ENCODE results near the gene FBXL17. TPM values are rescaled to one million over a fixed set of nuclear protein-coding genes. Genes with fewer than 3 reads are reported as not detected.
A peak's percentile ranks its signal among the peaks of the same experiment; 100 is the strongest.

Gene FBXL17
- total and polyA plus RNA-seq, 2 of the 13 experiments (the other 11 are each of a cell fraction or from before 2014, with no cell fraction given): 3.0 to 7.9 TPM

DNA sequence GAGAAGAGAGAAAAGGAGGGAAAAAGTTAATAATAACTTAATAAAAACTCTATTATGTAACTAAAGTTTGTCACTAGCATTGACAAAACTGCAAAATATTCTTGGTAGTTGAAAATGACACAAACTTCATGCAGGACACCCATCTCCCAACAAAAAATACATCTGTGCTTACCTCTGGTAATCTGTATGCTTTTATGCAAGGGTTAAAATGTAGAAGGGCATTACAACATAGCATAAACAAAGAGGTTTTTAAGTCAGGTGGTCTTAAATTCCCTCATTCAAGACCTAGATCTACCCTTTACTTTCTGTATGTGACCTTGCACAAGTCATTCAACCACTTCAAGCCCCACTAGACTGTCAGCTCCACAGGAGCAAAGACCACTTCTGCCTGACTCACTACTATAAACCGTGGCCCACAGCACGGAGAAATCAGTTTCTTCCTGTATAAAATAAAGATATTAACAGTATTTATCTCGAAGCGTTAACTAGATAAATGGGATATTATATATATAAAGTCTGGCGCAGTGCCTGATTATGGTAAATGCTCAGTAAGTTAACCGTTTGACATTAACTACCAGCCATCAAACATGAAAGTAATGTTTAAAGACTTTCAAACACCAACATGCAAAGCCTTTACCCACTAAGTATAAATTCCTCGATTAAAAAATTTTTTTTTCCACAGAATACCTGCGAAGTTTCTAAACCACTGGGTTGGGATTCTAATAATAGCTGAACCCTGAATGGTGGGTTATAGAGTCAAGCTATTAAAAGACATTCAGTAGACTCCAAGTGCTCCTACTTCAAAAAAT lies 2.0 kb downstream of the FBXL17 start (continued):
- no peak for TF ChIP-seq HES4 (CRISPR knock-in tag; IDR thresholded peaks at IDR 0.05; ENCODE audit: borderline replicate concordance)
- no peak for TF ChIP-seq ZNF274 (CRISPR knock-in tag; IDR thresholded peaks at IDR 0.05)
- TF ChIP-seq, protein P1, sequence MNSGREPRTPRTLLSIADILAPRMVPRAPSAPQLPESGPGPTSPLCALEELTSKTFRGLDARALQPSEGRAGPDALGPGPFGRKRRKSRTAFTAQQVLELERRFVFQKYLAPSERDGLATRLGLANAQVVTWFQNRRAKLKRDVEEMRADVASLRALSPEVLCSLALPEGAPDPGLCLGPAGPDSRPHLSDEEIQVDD (CRISPR knock-in tag; IDR thresholded peaks at IDR 0.05; ENCODE audit: borderline replicate concordance): no peak
- no peak for TF ChIP-seq HIVEP1 (CRISPR knock-in tag; IDR thresholded peaks at IDR 0.05)
- no peak for TF ChIP-seq ZFP62 (CRISPR knock-in tag; IDR thresholded peaks at IDR 0.05)
- TF ChIP-seq, protein P2, sequence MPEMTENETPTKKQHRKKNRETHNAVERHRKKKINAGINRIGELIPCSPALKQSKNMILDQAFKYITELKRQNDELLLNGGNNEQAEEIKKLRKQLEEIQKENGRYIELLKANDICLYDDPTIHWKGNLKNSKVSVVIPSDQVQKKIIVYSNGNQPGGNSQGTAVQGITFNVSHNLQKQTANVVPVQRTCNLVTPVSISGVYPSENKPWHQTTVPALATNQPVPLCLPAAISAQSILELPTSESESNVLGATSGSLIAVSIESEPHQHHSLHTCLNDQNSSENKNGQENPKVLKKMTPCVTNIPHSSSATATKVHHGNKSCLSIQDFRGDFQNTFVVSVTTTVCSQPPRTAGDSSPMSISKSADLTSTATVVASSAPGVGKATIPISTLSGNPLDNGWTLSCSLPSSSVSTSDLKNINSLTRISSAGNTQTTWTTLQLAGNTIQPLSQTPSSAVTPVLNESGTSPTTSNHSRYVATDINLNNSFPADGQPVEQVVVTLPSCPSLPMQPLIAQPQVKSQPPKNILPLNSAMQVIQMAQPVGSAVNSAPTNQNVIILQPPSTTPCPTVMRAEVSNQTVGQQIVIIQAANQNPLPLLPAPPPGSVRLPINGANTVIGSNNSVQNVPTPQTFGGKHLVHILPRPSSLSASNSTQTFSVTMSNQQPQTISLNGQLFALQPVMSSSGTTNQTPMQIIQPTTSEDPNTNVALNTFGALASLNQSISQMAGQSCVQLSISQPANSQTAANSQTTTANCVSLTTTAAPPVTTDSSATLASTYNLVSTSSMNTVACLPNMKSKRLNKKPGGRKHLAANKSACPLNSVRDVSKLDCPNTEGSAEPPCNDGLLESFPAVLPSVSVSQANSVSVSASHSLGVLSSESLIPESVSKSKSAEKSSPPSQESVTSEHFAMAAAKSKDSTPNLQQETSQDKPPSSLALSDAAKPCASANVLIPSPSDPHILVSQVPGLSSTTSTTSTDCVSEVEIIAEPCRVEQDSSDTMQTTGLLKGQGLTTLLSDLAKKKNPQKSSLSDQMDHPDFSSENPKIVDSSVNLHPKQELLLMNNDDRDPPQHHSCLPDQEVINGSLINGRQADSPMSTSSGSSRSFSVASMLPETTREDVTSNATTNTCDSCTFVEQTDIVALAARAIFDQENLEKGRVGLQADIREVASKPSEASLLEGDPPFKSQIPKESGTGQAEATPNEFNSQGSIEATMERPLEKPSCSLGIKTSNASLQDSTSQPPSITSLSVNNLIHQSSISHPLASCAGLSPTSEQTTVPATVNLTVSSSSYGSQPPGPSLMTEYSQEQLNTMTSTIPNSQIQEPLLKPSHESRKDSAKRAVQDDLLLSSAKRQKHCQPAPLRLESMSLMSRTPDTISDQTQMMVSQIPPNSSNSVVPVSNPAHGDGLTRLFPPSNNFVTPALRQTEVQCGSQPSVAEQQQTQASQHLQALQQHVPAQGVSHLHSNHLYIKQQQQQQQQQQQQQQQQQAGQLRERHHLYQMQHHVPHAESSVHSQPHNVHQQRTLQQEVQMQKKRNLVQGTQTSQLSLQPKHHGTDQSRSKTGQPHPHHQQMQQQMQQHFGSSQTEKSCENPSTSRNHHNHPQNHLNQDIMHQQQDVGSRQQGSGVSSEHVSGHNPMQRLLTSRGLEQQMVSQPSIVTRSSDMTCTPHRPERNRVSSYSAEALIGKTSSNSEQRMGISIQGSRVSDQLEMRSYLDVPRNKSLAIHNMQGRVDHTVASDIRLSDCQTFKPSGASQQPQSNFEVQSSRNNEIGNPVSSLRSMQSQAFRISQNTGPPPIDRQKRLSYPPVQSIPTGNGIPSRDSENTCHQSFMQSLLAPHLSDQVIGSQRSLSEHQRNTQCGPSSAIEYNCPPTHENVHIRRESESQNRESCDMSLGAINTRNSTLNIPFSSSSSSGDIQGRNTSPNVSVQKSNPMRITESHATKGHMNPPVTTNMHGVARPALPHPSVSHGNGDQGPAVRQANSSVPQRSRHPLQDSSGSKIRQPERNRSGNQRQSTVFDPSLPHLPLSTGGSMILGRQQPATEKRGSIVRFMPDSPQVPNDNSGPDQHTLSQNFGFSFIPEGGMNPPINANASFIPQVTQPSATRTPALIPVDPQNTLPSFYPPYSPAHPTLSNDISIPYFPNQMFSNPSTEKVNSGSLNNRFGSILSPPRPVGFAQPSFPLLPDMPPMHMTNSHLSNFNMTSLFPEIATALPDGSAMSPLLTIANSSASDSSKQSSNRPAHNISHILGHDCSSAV (CRISPR knock-in tag; IDR thresholded peaks at IDR 0.05; ENCODE audit: borderline replicate concordance): no peak
- TF ChIP-seq NR2F6 (IDR thresholded peaks at IDR 0.05): no peak
- 0 out of 2 replicates have a peak, but pooled peaks have one; percentile 15 for TF ChIP-seq NR2F6 (CRISPR knock-in tag; IDR thresholded peaks at IDR 0.05)
- no peak for TF ChIP-seq SMYD3 (CRISPR knock-in tag; IDR thresholded peaks at IDR 0.05)
- TF ChIP-seq CCAR2 (optimal IDR thresholded peaks at IDR 0.05; ENCODE audit: low read depth, low read length): no peak
- TF ChIP-seq WIZ (CRISPR knock-in tag; IDR thresholded peaks at IDR 0.05): no peak
- TF ChIP-seq, protein P3, sequence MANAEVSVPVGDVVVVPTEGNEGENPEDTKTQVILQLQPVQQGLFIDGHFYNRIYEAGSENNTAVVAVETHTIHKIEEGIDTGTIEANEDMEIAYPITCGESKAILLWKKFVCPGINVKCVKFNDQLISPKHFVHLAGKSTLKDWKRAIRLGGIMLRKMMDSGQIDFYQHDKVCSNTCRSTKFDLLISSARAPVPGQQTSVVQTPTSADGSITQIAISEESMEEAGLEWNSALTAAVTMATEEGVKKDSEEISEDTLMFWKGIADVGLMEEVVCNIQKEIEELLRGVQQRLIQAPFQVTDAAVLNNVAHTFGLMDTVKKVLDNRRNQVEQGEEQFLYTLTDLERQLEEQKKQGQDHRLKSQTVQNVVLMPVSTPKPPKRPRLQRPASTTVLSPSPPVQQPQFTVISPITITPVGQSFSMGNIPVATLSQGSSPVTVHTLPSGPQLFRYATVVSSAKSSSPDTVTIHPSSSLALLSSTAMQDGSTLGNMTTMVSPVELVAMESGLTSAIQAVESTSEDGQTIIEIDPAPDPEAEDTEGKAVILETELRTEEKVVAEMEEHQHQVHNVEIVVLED (CRISPR knock-in tag; IDR thresholded peaks at IDR 0.05; ENCODE audit: borderline replicate concordance): no peak; the same call in 1 of the 2 replicates
- no peak for TF ChIP-seq ZNF253 (CRISPR knock-in tag; IDR thresholded peaks at IDR 0.05; ENCODE audit: borderline replicate concordance)
- TF ChIP-seq, protein P4, sequence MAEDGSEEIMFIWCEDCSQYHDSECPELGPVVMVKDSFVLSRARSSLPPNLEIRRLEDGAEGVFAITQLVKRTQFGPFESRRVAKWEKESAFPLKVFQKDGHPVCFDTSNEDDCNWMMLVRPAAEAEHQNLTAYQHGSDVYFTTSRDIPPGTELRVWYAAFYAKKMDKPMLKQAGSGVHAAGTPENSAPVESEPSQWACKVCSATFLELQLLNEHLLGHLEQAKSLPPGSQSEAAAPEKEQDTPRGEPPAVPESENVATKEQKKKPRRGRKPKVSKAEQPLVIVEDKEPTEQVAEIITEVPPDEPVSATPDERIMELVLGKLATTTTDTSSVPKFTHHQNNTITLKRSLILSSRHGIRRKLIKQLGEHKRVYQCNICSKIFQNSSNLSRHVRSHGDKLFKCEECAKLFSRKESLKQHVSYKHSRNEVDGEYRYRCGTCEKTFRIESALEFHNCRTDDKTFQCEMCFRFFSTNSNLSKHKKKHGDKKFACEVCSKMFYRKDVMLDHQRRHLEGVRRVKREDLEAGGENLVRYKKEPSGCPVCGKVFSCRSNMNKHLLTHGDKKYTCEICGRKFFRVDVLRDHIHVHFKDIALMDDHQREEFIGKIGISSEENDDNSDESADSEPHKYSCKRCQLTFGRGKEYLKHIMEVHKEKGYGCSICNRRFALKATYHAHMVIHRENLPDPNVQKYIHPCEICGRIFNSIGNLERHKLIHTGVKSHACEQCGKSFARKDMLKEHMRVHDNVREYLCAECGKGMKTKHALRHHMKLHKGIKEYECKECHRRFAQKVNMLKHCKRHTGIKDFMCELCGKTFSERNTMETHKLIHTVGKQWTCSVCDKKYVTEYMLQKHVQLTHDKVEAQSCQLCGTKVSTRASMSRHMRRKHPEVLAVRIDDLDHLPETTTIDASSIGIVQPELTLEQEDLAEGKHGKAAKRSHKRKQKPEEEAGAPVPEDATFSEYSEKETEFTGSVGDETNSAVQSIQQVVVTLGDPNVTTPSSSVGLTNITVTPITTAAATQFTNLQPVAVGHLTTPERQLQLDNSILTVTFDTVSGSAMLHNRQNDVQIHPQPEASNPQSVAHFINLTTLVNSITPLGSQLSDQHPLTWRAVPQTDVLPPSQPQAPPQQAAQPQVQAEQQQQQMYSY (CRISPR knock-in tag; IDR thresholded peaks at IDR 0.05): no peak
